HG03342 (cell line): ENCODE data around the gene CPT1B.
"Not testable (repeated sequence)": the region's sequence is repeated elsewhere in the genome, so short reads cannot be mapped to it uniquely, and the experiment has no call there.

Experiments used
- ATAC-seq: cut with Tn5 transposase; IDR thresholded peaks from one replicate; pipeline ENCODE4 v1.9.1; 2021; ENCODE audit warnings: mild to moderate bottlenecking, moderate library complexity; ENCODE audit not compliant: unreplicated experiment

The CPT1B gene

DNA sequence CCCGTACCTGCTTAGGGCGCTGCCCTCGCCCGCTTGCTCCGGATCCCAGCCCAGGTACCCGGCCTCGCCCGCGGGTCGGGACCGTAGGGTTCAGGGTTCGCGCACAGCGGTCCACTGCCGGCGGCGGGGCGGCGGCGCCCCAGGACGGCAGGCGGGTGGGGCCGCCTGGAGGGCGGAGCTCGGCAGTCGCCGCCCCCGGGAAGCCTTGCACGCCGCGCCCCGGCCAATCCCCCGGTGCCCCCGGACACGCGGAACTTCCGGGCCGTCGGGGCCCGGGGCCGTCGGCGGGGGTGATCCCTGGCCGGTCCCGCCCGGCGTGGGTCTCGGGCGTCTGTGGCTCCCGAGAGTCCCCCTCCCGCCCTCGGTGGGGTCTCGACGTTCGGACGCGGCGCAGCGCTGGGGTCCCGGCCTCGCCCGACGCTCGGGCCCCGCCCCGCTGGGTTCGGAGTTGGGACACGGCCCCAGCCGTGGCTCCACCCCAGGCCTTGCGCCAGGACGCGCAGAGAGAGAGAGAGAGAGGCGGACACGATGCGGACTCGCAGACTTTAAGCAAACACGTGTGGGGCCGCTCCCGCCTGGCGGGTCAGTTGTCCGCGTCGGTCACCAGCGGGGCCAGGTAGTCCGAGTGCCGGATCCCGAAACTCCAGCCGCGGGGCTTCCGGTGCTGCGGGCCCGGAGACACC lies 48.2 kb downstream of the CPT1B start, which contains the start of gene TYMP:
Gene TYMP (minus strand): TSS at position 116 of the 683 bp plus-strand sequence. CDS start 303 bp downstream, outside the sequence.
- ATAC-seq: peak; percentile 17

DNA sequence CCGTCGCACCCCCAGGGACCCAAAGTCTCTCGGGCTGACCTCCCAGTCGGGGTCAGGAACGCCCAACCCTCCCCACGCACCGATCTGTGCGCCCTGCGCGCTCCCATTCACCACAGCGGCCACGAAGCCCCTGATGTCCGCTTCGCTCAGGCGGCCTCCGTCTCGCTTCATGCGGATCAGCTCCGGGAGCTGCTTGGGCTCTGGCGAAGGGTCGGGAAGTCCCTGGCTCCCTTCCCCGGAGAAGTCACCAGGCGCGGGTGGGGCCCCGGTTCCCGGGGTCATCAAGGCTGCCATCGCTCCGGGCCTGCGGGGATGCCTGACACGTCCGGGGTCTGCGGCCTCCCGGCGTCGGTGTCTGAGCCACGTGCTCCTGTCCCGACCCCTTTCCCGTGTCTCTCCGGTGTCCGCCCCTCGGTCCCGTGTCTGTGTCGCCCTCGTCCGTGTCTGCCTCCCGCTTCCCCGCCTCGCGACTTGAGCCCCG lies 48.8 kb downstream of the CPT1B start:
- no peak for ATAC-seq

DNA sequence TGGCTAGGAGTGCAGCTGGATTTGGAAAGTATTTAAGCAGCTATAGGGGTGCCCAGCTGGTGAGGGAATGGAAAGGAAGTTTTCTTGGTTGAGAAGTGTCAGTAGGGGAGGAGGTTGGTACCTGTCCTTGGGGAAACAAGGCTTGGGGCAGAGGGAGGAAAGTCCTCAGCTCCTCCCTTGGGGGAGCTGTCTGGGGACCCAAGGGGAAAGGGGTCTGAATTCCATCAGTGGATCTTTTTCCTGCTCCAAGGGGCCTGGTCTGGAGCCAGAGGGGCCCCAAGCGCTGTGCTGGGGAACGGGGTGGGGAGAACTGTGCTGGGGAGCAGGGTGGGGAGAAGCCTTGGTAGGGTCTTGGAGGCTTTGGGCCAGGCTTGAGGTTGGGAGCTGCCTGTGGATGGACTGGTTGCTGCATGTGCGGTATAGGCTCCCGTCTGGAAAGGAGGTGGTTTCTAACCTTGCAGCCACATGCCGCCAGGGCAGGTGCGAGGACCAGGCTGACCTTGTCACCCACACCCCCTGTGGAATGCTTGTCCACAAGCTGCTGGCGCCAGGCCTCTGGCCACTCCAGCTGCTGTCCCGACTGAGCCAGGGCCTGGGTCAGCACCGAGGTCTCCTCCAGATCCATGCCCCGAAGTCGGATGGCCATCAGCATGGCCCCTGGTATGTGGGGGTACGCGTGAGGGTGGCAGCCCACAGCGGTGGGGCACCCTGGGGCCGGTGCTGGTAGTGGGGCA lies 49.4 kb downstream of the CPT1B start:
- ATAC-seq: no peak

DNA sequence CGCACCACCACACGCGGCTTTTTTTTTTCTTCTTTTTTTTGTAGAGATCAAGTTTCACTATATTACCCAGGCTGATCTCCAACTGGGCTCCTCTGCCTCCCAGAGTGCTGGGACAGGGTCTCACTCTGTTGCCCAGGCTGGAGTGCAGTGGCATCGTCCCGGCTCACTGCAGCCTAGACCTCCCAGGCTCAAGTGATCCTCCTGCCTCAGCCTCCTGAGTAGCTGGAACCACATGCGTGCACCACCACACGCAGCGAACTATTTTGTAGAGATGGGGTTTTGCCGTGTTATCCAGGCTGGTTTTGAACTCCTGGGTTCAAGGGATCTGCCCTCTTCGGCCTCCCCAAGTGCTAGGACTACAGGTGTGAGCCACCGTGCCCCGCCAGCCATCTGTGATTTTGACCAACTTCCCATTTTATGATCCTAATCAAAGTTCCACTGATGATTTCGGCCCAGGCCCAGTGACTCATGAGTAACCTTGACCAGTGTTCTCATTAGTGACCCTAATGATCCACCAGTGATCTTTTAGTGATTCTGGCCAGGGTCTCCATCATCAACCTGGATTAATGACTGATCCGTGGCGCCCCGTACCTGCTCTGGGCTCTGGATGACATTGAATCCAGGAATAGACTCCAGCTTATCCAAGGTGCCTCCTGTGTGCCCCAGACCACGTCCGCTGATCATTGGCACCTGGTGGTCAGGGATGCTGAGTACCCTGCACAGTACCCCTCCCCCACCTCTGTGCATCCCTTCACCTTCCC lies 50.1 kb downstream of the CPT1B start:
- no peak for ATAC-seq

DNA sequence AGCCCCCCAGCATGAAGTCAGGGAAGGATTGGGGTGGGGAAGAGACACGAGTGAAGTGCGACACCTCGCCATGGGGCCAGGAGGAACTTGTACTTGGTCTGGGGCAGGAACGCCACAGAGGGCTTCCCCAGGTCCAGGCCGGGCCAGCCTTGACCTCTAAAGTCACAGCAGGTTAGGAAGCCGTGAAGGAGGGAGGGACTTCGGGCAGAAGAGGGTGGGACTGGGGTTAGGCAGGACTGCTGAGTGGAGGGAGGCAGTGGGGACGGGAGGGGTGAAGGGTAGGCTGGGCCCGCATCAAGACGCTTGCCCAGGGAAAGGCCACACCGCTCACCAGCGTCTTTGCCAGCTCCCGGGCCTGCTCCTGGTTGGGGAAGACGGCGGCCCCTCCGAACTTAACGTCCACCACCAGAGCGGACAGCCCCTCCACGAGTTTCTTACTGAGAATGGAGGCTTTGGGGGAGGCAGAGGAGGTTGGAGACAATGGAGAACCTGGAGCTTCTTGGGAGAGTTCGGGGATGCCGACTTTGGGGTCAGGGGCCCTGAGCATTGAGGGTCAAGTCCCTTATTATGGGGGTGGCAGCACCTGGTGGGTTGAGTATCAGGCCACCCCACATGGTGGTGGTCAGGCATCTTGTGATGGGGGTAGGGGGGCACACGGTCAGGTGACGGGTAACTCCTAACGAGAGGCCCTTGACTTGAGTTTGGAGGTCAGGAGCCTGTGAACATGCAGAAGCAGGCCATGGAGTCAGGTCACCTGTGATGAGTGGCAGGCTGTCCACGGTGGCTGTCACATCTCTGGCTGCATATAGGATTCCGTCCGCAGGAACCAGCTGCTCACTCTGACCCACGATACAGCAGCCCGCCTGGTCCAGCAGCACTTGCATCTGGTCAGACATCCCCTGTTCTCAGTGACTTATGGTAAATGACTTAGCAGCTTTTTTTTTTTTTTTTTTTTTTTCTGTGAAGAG lies 51.1 kb downstream of the CPT1B start:
- no peak for ATAC-seq

DNA sequence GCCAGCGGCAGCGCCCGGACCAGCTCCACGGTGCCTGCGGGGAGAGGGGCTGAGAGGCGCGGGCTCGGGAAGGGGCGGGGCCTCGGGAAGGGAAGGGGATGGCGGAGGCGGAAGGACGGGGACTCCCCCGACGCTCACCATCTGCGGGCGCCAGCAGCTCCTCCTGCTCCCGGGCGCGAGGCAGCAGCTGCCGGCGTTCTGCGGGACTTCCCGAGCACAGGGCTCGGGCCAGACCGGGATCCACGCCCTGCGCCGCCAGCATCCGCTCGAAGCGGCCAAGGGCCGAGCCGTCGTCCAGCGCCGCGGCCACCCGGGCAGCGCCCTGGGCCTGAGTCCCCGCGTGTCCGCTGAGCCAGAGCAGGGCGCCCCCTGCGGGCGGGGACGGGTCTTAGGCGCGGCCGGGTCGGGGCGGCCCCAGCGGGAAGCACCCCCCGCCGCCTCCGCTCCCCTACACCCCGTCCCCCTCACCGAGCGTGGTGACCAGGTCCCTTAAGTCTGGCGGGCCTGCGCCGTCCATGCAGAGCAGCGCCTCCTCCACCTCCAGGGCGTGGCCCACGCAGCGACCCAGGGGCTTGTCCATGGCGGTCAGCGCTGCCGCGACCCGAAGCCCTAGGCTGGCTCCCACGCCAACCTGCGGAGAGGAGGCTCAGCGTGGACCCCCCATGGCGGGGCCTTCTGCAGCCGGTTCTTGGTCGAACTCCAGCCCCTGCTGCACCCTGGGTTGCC lies 52.0 kb downstream of the CPT1B start:
- peak; percentile 14 for ATAC-seq

DNA sequence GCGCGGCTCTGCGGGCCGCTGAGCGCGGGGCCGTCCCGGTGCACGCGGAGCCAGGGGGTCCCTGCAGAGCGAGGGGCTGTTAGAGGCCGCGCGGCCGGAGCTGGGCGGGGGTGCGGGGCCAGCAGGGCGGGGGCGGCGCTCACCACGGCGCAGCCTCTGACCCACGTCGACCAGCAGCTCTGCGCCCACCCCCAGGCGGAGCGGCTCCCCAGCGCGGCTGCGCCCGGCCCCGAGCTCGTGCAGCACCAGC lies 52.4 kb downstream of the CPT1B start:
- no peak for ATAC-seq

DNA sequence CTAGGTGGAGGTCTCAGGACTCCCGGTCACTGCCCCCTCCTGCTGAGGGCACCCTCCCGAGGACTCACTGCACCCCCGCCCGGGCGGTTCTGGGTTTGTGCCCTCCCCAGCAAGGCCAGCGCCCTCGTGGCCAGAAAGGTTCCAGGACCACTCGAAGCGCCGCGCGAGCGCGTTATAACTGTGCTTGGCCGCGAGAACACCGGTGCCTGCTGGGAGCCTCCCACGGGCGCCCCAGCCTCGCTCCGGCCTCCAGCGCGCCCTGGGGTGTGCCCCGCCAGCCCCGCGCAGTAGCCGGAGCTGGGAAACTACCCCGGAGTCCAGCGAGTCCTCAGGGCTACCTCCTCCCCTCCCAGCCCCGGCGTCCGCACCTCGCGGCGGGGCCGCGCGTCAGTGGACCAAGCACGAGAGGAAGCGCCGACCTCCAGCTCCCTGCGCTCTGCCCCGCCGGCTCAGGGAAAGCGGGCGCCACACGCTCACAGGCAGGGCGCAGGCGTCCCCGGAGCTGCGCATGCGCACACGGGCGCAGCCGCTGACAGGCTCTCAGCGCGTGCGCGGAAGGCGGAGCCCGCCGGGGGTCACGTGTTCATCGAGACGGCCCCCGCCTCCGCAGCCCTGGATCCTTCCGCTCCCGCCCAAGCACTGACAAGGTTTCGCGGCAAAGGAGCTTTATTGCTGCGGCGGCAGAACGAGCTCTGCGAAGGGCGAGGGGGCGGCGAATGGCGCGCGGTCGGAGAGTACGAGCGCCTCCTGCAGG lies 52.9 kb downstream of the CPT1B start, which contains the start of gene SCO2:
Gene SCO2 (minus strand): TSS at position 495 of the 754 bp plus-strand sequence. CDS start 1,187 bp downstream, outside the sequence.
- peak; percentile 42 for ATAC-seq

DNA sequence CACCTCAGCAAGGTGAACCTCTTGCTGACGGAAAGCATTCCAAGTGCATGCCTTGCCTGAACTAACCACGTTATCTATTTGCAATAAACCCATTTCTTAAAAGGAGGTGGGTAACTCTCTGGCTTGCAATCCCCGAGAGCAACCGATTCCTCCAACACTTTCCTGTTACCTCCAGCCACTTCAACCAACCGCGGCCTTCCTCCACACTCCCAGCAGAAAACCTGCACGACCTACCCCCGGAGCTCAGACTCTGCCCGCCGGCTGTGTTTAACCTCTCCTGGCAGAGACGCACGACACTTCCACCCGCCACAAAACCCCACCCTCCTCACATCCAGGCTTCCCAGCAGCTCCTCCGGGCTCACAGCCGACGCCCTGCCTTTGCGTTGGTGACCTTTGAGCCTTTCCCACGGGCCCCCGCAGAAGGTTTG lies 53.5 kb downstream of the CPT1B start:
- ATAC-seq: no peak

DNA sequence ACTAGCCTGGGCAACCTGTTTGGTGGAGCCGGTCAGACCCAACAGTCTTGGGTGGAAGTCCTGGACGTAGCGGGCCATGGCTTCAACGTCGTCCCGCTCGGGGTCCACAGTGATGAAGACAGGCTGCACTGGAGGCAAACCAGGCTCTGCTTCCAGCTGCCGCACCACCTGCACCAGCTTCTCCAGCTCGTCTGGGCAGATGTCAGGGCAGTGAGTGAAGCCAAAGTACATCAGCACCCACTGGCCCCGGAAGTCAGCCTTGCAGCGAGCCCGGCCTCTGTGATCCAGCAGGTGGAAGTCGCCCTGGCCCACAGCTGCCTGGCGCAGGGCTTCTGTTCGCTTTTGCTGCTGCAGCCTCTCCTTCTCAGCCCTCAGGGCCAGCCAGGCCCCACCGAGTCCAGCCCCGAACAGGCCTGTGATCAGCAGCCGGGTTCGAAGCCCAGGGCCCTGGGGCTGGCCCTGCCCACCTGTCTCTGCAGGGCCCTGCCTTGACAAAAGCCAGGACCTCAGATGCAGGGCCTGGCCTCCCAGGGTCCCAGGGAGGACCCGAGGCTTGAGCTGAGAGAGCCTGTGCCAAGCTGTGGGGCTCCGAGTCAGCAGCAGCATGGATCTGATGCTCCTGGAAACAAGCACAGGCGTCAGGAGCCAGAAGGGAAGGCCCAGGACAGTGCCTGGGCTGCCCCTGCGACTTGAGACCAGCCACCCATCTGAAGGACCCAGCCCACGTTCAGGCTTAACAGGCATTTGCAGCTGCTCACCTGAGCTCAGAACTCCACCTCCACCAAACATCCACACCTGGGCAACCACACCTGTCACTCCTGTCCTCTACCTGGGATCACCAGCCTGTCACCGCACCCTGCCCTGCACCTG lies 54.2 kb downstream of the CPT1B start:
- ATAC-seq: no peak

DNA sequence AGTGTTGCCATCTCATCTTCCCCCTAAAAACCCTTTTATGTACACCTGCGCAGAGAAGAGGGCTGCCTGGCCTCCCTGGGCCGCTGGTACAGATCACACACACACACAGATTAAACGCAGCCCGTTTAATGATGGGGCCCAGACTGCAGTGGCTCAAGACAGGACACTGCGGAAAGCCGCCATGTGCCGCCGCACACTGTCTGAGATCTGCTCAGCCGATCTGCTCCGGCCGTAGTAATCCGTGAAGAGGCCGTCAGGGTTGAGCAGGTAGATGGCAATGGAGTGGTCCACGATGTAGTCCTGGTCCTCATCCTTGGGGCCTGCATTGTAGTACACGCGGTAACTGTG lies 54.8 kb downstream of the CPT1B start:
- no peak for ATAC-seq

DNA sequence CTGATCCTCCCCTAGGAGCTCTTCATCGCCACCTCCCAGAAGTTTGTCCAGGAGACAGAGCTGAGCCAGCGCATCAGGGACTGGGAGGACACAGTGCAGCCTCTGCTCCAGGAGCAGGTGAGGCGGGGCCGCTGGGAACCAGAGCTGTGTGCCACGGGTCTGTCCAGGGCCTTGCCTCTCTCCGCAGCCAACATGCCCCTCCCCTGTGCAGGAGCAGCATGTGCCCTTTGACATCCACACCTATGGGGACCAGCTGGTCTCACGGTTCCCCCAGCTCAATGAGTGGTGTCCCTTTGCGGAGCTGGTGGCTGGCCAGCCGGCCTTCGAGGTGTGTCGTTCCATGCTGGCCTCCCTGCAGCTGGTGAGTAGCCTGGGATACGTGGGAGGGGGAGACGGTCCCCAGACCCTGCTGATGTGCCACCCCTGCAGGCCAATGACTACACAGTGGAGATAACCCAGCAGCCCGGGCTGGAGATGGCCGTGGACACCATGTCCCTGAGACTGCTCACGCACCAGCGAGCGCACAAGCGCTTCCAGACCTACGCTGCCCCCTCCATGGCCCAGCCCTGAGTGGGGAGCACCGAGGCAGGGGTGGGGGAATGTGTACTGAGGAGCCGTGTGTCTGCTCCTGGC lies 55.3 kb downstream of the CPT1B start:
- no peak for ATAC-seq

DNA sequence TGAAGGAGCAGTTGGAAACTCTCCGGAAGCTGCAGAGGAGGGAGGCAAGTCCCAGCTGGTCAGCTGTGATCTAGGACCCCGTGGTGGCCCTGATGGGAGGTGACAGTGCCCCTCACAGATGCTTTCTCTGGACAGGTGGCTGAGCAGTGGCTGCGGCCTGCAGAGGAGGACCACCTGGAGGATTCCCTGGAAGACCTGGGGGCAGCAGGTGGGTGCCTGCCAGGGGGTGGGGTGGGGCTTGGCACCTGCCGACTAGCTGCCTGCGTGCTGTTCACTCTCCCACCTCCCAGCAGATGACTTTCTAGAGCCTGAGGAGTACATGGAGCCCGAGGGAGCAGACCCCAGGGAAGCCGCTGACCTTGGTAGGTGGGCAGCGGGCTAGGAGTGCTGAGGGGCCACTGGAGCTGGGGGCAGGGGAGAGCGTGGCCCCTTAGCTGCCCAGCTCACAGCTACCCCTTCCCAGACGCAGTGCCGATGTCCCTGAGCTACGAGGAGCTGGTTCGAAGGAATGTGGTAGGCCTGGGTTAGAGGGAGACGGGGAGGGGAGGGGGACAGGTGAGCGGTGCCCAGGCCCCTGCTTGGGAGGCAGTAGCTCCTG lies 55.9 kb downstream of the CPT1B start:
- no peak for ATAC-seq

DNA sequence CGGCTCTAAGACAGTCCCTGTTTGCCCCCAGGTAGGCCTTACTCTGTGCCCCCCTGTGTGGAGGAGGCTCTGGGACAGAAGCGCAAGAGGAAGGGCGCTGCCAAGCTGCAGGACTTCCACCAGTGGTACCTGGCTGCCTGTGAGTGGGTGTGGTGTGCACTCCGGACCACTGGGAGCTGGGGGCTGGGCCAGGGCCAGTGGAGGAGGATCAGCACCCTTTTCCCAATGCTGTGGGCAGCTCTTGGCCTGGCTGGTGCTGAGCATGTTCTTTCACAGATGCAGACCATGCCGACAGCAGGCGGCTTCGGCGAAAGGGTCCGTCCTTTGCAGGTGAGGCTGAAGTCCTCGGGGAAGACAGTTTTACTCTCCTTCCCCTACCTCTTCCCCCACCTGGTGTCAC lies 56.5 kb downstream of the CPT1B start:
- no peak for ATAC-seq

DNA sequence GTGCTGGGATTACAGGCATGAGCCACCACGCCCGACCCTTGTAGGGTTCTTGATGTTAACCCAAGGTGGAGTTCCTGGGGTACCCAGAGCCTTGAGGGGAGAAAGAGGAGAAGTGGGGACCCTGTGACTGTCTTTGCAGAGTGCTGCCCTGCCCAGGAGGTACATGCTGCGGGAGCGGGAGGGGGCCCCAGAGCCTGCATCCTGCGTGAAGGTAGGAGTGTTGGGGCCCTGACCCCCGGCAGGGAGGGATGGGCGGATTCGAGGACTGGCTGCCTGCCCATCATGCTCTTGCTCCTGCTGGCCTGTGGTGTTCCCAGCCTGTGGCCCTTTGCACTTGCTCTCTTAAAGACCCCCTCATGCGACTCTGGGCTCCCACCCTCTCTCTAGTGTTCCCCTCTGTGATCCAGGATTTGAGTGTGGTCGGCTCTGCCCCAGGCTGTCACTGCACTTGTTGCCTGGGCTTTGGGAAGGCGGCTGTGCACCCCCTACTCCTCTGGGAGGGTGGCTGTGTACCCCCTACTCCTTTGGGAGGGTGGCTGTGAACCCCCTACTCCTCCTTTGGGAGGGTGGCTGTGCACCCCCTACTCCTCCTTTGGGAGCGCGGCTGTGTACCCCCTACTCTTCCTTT lies 57.3 kb downstream of the CPT1B start:
- ATAC-seq: no peak

DNA sequence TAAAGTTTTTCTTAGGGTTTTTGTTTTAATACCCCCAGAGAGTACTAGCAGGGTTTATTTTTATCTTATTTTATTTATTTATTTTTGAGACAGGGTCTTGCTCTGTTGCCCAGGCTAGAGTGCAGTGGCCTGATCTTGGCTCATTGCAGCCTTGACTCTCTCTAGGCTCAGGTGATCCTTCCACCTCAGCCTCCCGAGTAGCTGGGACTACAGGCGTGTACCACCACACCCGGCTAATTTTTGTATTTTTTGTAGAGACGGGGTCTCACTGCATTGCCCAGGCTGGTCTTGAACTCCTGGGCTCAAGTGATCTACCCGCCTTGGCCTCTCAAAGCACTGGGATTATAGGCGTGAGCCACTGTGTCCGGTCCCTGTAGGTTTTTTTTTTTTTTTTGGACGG lies 58.0 kb downstream of the CPT1B start:
- not testable (repeated sequence) for ATAC-seq

DNA sequence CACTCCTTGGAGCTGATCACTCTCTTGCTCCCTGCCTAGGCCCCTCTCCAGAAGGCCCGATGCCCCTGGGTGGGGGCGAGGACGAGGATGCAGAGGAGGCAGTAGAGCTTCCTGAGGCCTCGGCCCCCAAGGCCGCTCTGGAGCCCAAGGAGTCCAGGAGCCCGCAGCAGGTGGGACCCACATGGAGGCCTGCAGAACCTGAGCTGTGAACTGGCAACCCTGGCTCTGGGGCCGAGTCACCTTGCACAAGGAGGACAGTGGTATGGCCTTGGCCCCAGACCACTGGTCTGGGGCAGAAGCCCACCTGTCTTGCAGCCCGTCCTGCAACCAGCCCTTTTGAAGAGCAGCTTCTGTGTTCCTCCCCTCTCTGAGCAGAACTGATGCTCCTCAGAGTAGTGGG lies 59.1 kb downstream of the CPT1B start:
- no peak for ATAC-seq
